AG10803 (cell line): ENCODE measurements around the gene DNAJB13.

Experiments used
- DNase-seq: peaks from one replicate; pipeline ENCODE4 v3.0.0; 2010; ENCODE audit warnings: low read depth
- H3K4me3 ChIP-seq: 2 replicates; pipeline ENCODE4 v1.5.1; 2011; ENCODE audit warnings: mild to moderate bottlenecking, low read length, control low read depth
- CTCF ChIP-seq: conservative IDR thresholded peaks from 2 replicates; pipeline ENCODE4 v1.5.1; 2011; ENCODE audit warnings: mild to moderate bottlenecking, low read length, control low read depth, inconsistent platforms

The DNAJB13 gene

DNA sequence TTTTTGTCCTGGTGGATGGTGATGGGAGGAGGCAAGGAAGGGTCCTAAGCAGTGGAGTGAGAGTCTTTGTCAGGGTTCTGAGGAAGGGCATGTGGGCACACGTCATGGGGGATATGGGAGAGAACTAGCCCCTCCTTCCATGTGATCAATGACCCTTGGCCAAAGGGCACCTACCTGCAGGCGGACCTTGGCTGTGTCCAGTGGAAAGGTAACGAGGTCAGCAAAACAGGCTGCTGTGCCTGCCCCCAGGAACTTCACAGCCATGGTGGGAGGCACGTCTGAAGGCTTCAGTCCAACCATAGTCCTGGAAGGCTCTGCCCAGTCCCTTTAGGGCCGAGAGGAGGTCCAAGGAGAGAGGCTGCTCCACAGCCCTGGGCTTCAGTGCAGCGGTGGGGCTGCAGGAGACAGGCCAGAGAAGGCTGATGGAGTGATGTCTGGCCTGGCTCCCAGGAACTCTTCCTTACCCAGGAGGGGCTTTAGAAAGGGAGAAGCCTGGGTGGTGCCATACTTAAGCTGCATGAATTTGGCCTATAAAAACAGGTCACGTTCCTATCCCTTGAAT, 56.0 kb downstream of the DNAJB13 start:
- no peak for DNase-seq
- H3K4me3 ChIP-seq, result no peak overlapping the region
- TF ChIP-seq CTCF, result no peak

DNA sequence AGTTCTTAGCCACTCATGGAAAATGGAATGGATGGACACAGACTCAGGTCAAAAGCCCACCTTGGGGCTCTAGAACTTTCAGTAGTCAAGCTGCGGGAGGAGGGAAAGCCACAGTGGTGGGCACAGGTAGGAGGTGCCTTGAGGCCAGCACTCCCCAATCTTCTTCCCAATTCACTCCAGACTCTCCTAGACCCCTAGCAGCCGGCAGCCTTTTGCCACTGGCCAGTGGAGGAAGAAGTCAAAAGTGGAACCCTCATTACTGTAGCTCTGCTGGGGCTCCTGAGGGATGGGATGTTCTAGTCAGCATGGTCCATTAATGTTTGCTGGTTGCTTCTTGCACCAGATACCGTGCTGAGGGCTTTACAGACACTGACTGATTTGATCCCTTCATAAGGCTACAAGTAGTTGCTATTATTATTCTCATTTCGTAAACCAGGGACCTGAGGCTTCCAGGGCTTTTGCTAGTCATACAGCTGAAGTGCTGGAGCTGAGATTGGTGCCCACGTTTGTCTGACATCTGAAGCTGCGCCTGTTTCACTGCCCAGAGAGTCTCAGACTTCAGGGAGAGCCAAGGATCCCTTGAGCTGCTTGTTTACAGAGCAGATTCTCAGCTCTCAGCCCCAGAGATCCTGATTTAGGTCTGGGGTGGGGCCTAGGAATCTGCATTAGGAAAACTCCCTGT, 57.0 kb downstream of the DNAJB13 start:
- no peak for TF ChIP-seq CTCF
- no peak for DNase-seq
- no peak overlapping the region for H3K4me3 ChIP-seq

- TF ChIP-seq CTCF, result no peak
- no peak within 1 kb of the TSS for H3K4me3 ChIP-seq
- DNase-seq, result no peak
Measured at GRCh38 chr11:74008373-74009229, 57.8 kb downstream of the DNAJB13 start, which contains the start of gene UCP3. TSS of gene UCP3 (minus strand) at chr11:74009085. CDS start at chr11:74007042, 2,043 bp downstream.

- TF ChIP-seq CTCF, result no peak
- DNase-seq, result no peak
- no peak overlapping the region for H3K4me3 ChIP-seq
Measured at GRCh38 chr11:74009230-74009547, 58.4 kb downstream of the DNAJB13 start.

DNA sequence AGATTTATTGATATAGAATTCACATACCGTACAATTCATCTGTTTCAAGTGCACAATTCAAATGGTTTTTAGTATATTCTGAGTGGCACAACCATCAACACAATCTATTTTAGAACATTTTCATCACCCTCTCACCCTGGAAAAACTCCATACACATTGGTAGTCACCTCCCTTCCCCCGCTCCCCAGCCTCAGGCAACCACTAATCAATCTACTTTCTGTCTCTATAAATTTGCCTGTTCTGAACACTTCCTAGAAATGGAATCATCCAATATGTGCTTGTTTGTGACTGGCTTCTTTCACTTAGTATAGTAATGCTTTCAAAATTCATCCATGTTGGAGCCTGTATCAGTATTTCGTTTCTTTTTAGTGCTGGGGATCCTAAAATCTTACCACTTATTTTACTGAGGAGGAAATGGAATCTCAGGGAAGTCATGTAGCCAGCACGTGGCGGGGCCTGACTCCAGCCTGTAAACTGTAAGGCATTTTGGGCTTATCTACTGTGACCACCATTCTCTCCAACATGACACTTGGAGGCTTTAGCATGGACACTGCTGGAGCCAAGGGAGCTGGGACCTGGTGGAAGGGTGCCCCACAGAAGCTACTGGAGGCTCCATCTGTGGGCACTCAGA, 59.0 kb downstream of the DNAJB13 start:
- DNase-seq, result no peak
- TF ChIP-seq CTCF, result no peak
- H3K4me3 ChIP-seq, result no peak overlapping the region

- DNase-seq, result no peak
- TF ChIP-seq CTCF, result no peak
- H3K4me3 ChIP-seq, result no peak overlapping the region
Measured at GRCh38 chr11:74010306-74011300, 59.8 kb downstream of the DNAJB13 start.
